ENCODE results near the gene MAMSTR.
"Not testable (repeated sequence)": the region's sequence is repeated elsewhere in the genome, so short reads cannot be mapped to it uniquely, and the experiment has no call there.

MAMSTR gene

DNA sequence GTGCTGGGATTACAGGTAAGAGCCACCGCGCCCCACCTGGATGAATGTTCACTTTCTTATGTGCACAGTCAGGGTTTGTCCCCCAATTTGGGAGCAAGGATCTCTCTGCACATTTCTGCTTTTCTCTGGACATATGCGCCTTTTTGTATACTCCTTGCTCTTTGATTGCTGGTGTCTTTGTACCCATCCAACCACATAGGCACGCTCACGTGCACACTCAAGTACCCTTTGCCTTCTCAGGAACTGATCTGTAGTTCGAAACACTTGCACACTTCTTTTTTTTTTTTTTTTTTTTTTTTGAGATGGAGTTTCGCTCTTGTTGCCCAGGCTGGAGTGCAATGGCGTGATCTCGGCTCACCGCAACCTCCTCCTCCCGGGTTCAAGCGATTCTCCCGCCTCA is 1.4 kb downstream of the MAMSTR start:
- not testable (repeated sequence) for DNase-seq

- DNase-seq, result peak; percentile 78
Observed at GRCh38 chr19:48716562-48717291, 2.8 kb downstream of the MAMSTR start.

- DNase-seq, result peak; percentile 43
Observed at GRCh38 chr19:48715681-48716171, 3.8 kb downstream of the MAMSTR start.

DNA sequence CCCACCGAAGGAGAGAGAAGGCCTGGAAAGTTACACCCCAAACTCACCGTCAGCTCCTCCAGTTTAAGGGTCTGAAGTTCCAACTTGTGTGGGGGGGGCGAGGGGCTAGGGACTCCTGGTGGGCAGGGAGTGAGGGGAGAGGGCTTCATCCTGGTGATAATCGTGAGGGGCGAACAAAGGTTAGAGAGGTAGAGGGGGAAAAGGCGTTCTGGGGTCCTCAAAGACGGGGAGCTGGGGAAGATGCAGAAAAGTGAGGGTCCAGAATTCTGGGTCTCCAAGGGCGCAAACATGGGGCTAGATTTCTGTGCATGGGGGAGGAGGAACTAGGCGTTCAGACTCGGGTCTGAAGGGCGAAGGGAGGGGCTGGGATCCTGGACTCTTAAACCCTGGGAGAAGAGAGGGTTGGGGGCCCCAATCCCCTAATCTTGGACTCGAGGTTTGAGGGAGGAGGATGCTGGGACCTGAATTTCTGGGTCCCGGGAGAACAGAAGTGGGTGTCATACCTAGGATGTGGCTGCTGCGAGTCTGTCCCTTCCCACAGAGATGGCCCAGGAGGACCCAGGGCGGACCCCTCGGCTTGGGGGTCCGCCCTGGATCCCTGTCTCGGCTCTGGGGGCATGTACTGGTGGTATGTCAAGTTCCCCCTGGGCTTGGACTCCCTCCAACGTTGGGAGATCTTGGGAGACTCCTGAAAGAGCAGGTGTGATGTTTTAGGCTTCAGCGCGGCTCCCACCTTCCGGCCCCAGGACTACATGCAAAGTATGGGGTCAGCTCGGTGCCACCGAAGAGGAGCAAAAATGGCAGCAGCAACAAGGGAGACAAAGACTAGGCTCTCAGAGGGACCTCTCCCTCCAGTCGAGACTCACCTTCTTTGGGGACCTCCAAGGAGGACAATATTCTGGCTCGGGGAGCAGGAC is 4.5 kb downstream of the MAMSTR start:
- DNase-seq, result peak; percentile 43

DNA sequence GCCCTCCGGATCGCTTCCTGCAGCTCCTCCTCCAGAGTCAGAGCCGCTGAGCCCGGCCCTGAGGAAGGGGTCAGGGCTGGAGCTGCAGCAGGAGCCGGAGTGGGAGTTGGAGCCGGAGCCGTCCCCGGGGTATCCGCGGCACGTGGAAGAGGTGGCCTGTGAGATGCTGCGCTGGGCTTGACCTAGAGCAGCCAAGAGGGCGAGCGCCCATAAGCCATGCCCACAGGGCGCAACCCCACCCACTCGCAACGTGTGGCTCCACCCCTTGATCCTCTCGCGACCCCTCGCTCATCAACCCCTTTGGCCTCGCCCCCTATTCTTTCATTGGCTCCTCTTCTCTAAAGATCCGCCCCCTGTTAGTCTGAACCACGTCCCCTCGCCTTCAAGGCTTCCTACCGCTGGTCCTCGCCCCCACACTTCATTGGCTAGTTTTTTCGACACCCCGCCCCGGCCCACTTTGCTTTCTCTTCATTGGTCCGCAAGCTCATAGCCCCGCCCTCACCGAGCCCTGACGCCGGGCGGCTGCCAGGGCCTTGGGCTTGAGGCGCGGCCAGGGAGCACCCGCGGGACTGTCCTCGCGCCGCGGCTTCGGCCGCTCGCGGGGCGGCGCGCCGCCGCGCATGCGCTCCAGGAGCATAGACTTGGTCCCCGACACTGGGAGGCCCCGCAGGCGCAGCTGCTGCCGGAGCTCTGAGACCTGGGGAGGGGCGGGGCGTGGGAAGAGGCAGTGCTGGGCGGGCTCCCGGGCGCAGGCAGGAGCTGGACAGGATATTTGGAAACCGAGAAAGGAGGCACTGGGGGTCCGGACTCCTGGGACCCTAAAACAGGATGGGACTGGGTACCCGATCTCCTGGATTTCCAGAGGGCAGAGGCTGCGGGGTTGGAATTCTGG is 5.4 kb downstream of the MAMSTR start:
- DNase-seq, result peak; percentile 99

GRCh38 chr19:48713041-48713863 is 6.3 kb downstream of the MAMSTR start:
- DNase-seq, result no peak

DNA sequence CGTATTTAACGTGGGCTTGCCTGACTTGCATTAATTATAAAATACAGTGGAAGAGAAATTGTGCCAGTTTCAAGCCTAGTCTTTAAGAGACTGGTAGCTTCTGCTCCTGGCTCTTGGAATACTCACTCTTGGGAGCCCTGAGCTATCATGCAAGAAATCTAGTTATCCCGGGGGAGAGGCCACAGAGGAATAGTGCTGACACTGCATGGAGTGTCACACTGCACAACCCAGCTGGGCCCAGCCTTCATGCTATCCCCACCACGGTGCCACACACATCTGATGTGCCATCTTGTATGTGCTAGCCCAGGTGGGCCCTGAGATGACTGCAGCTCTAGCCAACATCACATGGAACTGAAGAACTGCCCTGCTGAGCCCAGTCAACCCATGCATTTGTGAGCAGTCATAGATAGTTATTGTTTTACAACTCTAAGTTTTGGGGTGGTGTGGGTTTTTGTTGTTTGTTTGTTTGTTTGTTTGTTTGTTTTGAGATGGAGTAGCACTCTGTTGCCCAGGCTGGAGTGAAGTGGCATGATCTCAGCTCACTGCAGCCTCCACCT is 8.3 kb downstream of the MAMSTR start:
- no peak for DNase-seq

GRCh38 chr19:48708471-48708870 is 11.1 kb downstream of the MAMSTR start:
- no peak for DNase-seq

GRCh38 chr19:48705431-48705830 is 14.1 kb downstream of the MAMSTR start:
- DNase-seq, result no peak

DNA sequence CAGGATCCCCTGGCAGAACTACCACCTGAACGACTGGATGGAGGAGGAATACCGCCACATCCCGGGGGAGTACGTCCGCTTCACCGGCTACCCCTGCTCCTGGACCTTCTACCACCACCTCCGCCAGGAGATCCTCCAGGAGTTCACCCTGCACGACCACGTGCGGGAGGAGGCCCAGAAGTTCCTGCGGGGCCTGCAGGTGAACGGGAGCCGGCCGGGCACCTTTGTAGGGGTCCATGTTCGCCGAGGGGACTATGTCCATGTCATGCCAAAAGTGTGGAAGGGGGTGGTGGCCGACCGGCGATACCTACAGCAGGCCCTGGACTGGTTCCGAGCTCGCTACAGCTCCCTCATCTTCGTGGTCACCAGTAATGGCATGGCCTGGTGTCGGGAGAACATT is 16.2 kb downstream of the MAMSTR start:
- no peak for DNase-seq

DNA sequence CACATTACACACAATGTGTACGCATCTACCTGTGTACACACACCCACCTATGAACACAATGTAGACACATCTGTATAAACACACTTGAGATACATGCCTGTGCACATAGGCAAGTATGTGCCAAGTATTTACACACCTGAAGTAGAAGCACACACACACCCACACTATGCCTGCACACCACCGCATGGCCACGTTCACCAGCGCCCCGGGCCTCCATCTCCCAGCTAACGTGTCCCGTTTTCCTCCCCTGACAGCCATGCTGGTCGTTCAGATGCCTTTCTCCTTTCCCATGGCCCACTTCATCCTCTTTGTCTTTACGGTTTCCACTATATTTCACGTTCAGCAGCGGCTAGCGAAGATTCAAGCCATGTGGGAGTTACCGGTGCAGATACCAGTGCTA is 16.8 kb downstream of the MAMSTR start:
- DNase-seq, result no peak

DNA sequence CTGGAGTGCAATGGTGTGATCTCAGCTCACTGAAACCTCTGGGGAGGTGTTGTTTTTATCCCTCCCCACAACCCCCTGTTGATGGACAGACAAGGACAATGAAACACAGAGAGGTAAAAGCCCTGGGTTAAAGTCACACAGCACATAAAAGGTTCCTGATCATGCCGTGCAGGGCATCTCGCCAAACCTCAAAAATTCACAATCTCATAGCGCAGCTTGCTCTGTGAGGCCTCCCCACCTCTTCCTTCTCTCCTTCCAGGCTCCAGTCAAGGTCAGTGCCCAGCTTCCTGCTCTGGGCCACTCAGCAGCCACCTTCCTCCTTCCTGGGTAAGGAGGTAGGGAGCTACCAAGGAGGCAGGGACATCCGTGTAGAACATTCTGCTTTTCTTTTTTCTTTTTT is 21.5 kb downstream of the MAMSTR start:
- peak; percentile 22 for DNase-seq

DNA sequence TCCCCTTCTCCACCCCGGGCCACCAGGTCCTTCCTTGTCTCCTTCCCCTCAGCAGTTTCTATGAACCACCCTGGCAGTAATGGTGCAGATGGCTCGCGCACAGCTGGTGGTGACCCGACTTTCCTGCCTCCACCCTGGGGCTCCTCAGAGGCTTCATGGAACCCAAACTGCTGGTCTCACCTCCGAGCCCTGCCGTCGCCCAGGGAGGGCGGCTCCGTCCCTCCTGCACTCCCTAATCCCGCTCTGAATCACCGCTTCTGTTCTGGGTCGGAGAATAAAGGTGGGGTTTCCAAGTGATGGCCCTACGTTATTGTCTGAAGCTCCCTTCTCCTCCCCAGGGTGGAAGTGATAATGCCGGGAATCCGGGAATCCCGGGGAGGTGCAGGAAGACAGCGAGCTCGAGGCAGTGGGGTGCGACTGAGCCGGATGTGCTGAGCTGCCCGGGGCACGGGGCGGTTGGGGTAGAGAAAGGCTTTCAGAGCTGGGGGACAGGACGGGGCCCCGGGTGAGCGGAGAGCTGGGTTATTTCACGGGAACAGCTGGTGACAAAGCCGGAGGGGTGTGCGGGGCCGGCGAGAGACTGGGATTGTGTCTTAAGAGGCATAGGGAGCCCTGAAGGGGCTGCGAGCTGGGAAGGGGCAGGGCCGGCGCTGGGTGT is 23.0 kb downstream of the MAMSTR start:
- no peak for DNase-seq

DNA sequence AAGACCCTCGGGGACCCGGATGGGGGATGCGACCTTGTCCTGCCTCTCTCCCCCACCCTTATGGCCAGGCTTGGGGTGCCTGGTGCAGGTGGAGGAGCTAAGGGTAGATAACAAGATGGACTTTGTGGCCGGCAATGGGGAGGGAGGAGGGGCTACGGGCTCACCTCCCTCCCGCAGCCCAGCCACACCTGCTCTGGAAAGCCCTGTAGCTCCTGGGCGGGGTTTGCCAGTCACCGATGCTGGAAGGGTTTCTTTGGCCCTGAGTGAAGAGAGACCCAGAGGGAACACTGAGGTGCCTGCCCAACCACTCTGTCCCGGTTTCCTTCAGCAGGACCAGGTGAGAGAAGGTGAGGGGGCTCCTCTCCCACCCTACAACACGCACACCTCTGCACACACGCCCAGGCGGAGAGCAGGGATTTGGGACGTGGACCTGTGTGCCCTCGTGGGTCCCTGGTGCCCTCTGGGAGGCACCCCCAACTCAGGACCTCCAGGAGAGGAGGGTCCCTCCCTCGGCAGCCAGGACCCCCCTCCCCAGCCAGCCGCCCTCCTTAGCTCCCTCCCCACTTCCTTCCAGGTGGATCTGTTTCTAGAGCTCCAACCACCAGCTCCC is 23.7 kb downstream of the MAMSTR start, which contains the start of gene FUT2:
Gene FUT2 (plus strand): TSS at position 229 of the 610 bp plus-strand sequence. CDS start 6,986 bp downstream, outside the sequence.
- DNase-seq, result peak; percentile 40

DNA sequence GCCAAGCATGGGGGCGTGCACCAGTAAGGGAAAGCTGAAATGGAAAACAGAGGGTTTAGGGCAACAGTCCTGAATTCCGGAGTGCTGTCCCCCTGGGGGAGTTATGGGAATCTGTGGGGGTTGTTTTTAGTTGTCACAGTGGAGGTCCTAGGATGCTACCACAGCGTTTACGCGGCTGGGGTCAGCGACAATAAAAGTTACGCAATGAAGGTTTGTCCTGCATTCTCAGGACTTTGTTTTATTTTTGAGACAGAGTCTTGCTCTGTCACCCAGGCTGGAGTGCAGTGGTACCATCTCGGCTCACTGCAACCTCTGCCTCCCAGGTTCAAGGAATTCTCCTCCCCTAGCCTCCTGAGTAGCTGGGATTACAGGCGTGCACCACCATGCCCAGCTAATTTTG is 25.9 kb downstream of the MAMSTR start:
- DNase-seq, result not testable (repeated sequence)

GRCh38 chr19:48689449-48689848 is 30.1 kb downstream of the MAMSTR start:
- DNase-seq, result no peak

- DNase-seq, result no peak
Observed at GRCh38 chr19:48687776-48688175, 31.7 kb downstream of the MAMSTR start.

- not testable (repeated sequence) for DNase-seq
Observed at GRCh38 chr19:48686637-48687036, 32.9 kb downstream of the MAMSTR start.

DNA sequence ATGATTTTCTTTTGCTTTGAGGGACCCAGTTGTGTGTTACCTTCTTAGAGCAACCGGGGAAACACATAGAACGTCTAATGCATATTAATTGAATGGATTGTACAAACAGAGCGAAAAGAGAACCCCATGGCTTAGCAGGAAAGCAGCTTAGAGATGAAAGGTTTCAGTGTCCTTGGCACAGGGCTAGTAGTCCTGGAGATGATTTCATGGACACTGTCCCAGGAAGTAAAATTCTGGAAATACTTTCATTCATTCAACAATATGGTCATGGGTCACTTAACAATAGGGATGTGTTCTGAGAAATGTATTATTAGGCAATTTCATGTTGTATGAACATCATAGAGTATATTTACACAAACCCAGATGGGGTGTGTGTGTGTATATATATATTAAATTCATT is 33.4 kb downstream of the MAMSTR start:
- DNase-seq, result no peak

GRCh38 chr19:48685583-48685982 is 33.9 kb downstream of the MAMSTR start:
- no peak for DNase-seq

Data from DMS79 (cell line).